ENCODE results near the gene PRR11.
A peak's percentile ranks its signal among the peaks of the same experiment; 100 is the strongest.
"Not testable (repeated sequence)": the region's sequence is repeated elsewhere in the genome, so short reads cannot be mapped to it uniquely, and the experiment has no call there.

Gene PRR11

DNA sequence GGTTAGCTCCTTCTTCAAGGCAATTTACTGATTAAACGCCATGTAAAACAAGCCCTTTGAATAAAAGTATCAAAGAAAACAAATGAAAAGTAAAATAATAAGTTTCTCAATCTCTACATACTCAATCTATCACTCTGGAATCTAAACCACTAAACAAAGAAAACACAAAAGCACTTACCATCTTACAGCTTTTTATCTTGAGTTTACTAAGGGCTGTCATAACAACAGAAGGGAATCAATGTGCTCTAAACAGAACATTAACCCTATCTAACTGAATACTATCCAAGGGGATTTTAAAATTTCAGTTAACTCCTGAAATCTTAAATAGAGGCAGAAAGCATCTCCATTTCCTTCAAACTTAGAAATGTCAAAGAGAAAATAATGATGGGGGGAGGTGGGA, 4.0 kb upstream of the PRR11 start:
- no peak for DNase-seq (ENCODE audit: low read depth in 2 of 2, low spot score in 1 of 2)

DNA sequence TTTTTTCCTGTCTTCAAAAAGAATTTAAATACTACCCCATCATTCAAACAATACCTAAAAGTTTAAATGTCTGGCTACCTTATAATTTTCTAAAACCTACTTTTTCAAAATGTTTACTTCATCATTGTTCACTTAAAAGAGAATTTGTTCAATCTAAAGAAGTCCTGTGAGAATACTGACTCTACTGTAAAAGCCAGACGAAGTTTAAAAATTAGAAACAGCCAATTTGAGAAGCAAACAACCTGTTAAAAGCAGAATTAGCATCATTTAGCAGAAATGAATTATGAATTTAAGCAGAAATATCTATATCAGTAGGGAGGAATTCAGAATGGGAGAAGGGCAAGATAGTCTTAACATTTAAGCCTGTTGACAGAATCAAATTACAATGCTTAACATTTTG, 2.6 kb upstream of the PRR11 start:
- no peak for DNase-seq (ENCODE audit: low read depth in 2 of 2, low spot score in 1 of 2)

- DNase-seq (ENCODE audit: low read depth in 2 of 2, low spot score in 1 of 2): no peak
These were observed 1.2 kb upstream of the PRR11 start for GRCh38 chr17:59154292-59154720.

DNA sequence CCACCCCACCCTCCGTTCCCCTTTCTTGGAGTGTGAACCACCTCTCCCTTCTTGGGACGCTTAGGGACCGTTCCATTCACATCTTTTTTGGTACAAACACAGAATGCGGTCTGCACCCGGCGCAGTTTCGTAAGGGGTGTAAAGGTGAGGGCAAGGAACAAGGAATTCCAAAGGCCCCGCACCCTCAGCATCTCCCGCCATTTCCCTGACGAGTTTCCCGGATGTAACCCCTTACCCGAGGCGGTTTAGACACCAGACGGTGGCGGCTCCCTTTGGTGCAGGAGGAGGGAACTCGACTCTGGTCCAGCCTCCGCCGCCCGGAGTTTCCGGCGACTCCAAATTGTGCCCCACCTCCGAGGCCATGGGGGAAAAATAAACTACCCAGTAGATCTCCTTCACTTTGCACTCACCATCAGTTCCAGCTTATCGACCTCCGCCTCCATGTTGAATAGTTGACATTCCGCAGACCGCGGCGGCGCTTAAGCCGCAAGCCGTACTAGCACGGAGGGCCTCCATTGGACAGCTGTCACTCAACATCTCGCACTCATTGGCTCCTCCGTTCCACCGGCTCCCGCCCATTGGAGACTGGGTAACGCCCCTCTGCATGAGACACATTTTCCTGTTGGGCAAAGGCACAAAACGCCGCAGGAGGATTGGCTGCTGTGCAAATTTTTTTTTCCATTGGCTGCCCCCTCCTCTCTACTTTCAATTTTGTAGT, 666 bp upstream of the PRR11 start, which contains the start of gene SKA2:
TSS of gene SKA2 (minus strand) at position 466 of the 718 bp plus-strand sequence. CDS start at position 443, 23 bp downstream.
- DNase-seq (ENCODE audit: low read depth in 2 of 2, low spot score in 1 of 2): peak; percentile 93 to 94

GRCh38 chr17:59160157-59161025, 4.8 kb downstream of the PRR11 start:
- no peak for DNase-seq (ENCODE audit: low read depth in 2 of 2, low spot score in 1 of 2)

GRCh38 chr17:59161477-59161876, 5.9 kb downstream of the PRR11 start:
- no peak for DNase-seq (ENCODE audit: low read depth in 2 of 2, low spot score in 1 of 2)

GRCh38 chr17:59165933-59166342, 10.4 kb downstream of the PRR11 start:
- peak in 1 of 2 donors; percentile 14 for DNase-seq (ENCODE audit: low read depth in 2 of 2, low spot score in 1 of 2)

GRCh38 chr17:59167571-59168001, 12.0 kb downstream of the PRR11 start:
- DNase-seq (ENCODE audit: low read depth in 2 of 2, low spot score in 1 of 2): no peak

DNA sequence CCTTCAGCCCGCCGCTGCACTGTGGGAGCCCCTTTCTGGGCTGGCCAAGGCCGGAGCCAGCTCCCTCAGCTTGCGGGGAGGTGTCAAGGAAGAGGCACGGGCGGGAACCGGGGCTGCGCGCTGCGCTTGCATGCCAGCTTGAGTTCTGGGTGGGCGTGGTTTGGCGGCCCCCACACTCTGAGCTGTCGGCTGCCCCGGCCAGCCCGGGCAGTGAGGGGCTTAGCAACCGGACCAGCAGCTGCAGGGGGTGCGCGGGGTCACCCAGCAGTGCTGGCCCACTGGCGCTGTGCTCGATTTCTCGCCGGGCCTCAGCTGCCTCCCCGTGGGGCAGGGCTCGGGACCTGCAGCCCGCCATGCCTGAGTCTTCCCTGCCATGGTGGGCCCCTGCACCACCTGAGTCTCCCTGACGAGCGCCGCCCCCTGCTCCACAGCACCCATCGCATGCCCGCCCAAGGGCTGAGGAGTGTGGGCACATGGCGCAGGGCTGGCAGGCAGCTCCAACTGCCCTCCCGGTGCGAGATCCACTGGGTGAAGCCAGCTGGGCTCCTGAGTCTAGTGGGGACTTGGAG, 17.0 kb downstream of the PRR11 start:
- DNase-seq (ENCODE audit: low read depth in 2 of 2, low spot score in 1 of 2): no peak

DNA sequence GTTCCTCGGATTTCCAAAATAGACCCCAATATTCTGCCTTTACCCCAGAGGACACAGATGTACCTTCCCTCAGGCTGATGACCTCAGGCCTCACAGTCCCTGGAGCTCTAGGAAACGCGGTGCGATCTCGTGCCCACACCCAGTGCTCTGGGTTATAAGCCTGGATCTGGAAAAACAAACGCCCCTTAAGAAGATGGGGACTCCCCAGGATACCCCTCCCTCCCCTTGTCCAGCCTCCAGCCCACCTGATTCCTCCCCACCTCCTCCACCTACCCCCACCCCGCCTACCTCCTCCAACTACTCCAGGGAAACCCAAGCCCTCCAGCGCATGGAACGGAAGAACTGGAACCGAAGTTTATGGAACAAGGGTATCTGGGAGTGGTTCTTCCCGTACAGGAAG, 19.1 kb downstream of the PRR11 start:
- DNase-seq (ENCODE audit: low read depth in 2 of 2, low spot score in 1 of 2): no peak

- DNase-seq (ENCODE audit: low read depth in 2 of 2, low spot score in 1 of 2): no peak
These were observed 19.5 kb downstream of the PRR11 start for GRCh38 chr17:59175076-59175475.

- no peak for DNase-seq (ENCODE audit: low read depth in 2 of 2, low spot score in 1 of 2)
These were observed 22.9 kb downstream of the PRR11 start for GRCh38 chr17:59178266-59178985.

DNA sequence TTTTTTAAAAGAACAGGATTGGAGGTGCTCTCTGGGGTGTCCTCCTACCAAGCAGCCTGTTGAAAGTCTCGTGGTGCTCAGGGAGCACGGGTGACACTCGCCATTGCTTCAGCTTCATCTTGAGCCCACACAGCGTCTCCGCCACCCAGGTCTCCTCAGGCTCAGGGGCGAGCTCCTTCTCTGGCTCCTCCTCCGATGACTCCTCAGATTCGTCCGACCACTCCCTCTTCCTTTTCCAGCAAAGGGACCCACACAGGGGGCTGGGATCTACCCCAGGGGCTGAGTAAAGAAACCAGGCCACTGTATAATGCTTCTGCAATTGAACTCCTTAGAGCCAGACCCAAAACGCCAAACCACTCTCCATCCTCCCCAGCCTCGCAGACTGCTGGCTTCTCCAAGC, 24.1 kb downstream of the PRR11 start:
- DNase-seq (ENCODE audit: low read depth in 2 of 2, low spot score in 1 of 2): not testable (repeated sequence)

GRCh38 chr17:59180626-59181025, 25.1 kb downstream of the PRR11 start:
- DNase-seq (ENCODE audit: low read depth in 2 of 2, low spot score in 1 of 2): no peak

DNA sequence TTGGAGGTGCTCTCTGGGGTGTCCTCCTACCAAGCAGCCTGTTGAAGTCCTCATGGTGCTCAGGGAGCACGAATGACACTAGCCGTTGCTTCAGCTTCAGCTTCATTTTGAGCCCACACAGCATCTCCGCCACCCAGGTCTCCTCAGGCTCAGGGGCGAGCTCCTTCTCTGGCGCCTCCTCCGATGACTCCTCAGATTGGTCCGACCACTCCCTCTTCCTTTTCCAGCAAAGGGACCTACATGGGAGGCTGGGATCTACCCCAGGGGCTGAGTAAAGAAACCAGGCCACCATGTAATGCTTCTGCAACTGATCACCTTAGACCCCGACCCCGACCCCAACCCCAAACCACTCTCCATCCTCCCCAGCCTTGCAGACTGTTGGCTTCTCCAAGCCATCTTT, 25.9 kb downstream of the PRR11 start:
- DNase-seq (ENCODE audit: low read depth in 2 of 2, low spot score in 1 of 2): no peak

DNA sequence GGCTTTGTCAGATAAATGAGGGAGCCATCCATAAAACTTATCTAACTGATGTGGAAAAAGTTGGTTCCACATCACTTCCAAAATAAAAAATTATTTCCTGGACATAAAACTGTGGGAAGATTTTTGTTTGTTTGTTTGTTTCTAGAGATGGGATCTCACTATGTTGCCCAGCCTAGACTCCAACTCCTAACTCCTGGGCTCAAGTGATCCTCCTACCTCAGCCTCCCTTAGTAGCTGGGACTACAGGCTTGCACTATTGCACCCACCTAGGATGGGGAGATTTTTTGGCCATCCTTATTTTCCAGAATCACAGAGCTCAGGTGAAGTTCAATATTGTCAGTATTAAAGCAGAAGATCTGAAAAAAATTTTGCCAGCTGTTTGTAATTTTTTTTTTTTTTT, 30.5 kb downstream of the PRR11 start:
- no peak for DNase-seq (ENCODE audit: low read depth in 2 of 2, low spot score in 1 of 2)

DNA sequence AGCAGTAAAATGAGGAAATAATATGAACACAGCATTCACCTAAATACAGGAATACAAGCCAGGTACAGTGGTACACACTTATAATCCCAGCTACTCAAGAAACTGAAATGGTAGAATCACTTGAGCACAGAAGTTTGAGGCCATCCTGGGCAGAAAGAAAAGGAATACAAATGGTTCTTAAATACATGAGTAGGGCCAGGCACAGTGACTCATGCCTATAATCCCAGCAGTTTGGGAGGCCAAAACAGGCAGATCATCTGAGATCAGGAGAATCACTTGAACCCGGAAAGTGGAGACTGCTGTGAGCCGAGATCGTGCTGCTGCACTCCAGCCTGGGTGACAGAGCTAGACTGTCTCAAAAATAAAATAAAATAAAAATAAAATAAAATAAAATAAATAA, 31.3 kb downstream of the PRR11 start:
- no peak for DNase-seq (ENCODE audit: low read depth in 2 of 2, low spot score in 1 of 2)

- DNase-seq (ENCODE audit: low read depth in 2 of 2, low spot score in 1 of 2): no peak
These were observed 35.3 kb downstream of the PRR11 start for GRCh38 chr17:59190806-59191205.

DNA sequence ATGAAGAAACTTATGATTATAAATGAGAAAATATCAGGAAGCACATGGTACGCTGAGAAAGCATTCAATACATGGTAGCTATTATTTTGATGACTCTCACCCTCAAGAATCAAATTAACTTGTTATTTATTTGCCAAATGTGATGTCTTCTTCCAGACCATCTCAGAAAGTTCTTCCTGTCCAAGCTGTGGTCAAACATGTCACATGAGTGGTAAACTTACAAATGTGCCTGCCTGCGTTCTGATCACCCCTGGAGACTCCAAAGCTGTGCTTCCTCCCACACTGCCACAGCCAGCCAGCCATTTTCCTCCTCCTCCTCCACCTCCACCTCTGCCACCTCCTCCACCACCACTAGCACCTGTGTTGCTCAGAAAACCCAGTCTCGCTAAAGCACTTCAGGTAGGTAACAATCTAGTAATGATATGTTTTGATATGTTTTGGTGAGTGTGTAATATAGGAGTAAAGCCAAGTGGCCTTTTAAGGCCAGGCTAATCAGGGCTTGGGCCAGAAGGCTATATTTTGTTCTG, 37.9 kb downstream of the PRR11 start:
- DNase-seq (ENCODE audit: low read depth in 2 of 2, low spot score in 1 of 2): no peak

DNA sequence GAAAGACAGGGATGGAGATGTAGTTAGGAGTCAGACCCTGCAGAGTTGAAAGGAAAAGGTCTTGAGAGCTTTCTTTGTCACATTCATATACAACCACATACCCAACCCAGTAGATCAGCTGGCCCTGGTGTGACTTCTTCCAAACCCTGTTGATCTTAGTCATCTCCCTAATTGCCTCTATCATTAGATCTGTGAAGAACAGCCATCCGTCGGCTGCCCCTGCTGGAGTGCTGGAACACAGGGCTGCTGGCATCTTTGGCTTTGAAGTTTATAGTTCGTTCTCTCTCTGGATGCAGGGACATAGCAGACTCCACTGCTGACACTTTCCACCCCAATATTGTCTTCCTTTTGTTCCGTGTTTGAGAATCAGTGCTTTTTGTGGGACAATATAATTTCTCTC, 43.9 kb downstream of the PRR11 start:
- DNase-seq (ENCODE audit: low read depth in 2 of 2, low spot score in 1 of 2): no peak

- no peak for DNase-seq (ENCODE audit: low read depth in 2 of 2, low spot score in 1 of 2)
These were observed 46.8 kb downstream of the PRR11 start for GRCh38 chr17:59202320-59202719.
